ENCODE measurements around the gene KCMF1. TPM values are rescaled to one million over a fixed set of nuclear protein-coding genes. Genes with fewer than 3 reads are reported as not detected.

KCMF1 gene
- total RNA-seq, 6 donors from 2014 or later = 6.3 to 76.6 (median 47.8) TPM

DNA sequence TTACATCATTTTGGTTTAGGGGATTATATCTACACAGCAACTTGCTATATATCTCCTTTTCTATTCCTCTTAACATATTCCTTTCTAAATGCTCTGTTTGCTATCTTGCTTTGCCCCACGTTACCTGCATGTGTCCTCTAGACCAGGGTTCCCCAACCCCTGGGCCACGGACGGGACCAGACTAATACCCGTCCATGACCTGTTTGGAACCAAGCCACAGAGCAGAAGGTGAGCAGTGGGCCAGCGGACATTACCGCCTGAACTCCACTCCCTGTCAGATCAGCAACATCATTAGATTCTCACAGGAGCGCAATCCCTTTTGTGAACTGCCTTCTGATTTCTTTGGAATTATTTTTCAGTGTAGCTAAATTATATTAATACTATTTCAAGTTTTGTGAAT is 66.7 kb downstream of the KCMF1 start:
- ATAC-seq (ENCODE audit: low FRiP score in 2 of 2) (no peak), DNase-seq (no peak)
- H3K4me1 ChIP-seq = no peaks in the 10 kb centered on the region
- no peak overlapping the region for H3K27ac ChIP-seq
- H3K27me3 ChIP-seq = no peaks in the 10 kb centered on the region
- TF ChIP-seq POLR2AphosphoS5 (IDR thresholded peaks at IDR 0.05) = no peak
- no peak for TF ChIP-seq CTCF (IDR thresholded peaks at IDR 0.05)
- no peak for TF ChIP-seq POLR2A (IDR thresholded peaks at IDR 0.05)
- TF ChIP-seq EP300 (IDR thresholded peaks at IDR 0.05) = no peak
- no peaks in the 10 kb centered on the region for H3K9me3 ChIP-seq
- H3K4me3 ChIP-seq = no peak overlapping the region
- H3K36me3 ChIP-seq = peaks cover 8 to 51% (median 13%) of the 10 kb centered on the region in 4 donors
- WGBS, 2 donors = 96 to 97% methylated on average over 7 of the region's 7 CpGs

DNA sequence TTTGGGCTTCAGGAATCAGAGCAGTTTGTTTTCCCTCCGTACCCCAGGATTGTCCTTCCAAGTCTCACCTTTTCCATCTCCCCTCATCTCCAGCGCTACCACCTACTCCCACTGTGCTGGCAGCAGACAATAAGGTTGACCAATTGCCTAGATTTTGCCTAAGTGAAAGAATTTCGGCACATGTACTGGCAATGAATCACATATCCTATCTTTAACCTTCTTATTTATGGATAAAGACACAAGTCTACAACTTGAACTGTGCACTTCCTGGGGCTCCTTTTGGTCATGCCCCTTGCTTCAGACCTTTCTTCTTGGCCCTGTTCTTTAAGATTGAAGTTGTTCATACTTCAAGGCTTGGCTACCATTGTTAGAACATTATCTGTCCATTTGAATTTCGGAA is 71.4 kb downstream of the KCMF1 start:
- Histone ChIP-seq H3K4me1 (no peaks in the 10 kb centered on the region), H3K27ac (no peak overlapping the region), H3K36me3 (peaks cover 7 to 59% (median 30%) of the 10 kb centered on the region in 4 donors), H3K9me3 (no peaks in the 10 kb centered on the region), H3K4me3 (no peak overlapping the region), H3K27me3 (no peaks in the 10 kb centered on the region)
- no peak for ATAC-seq (ENCODE audit: low FRiP score in 2 of 2)
- DNase-seq = no peak
- TF ChIP-seq EP300 (IDR thresholded peaks at IDR 0.05) (no peak), POLR2AphosphoS5 (IDR thresholded peaks at IDR 0.05) (no peak), POLR2A (IDR thresholded peaks at IDR 0.05) (no peak), CTCF (IDR thresholded peaks at IDR 0.05) (no peak)
- WGBS, 2 donors = 97 to 98% methylated on average over 4 of the region's 4 CpGs

- TF ChIP-seq POLR2A (IDR thresholded peaks at IDR 0.05) (no peak), CTCF (IDR thresholded peaks at IDR 0.05) (no peak), POLR2AphosphoS5 (IDR thresholded peaks at IDR 0.05) (no peak), EP300 (IDR thresholded peaks at IDR 0.05) (no peak)
- Histone ChIP-seq H3K27ac (no peak overlapping the region), H3K36me3 (peaks cover 19 to 89% (median 47%) of the 10 kb centered on the region in 4 donors), H3K9me3 (no peaks in the 10 kb centered on the region), H3K27me3 (no peaks in the 10 kb centered on the region), H3K4me1 (no peaks in the 10 kb centered on the region), H3K4me3 (no peak overlapping the region)
- no peak for DNase-seq
- 92 to 100% methylated on average over 3 of the region's 3 CpGs for WGBS, 2 donors
- ATAC-seq (ENCODE audit: low FRiP score in 2 of 2) = no peak
Observed at GRCh38 chr2:85048534-85048933, 77.6 kb downstream of the KCMF1 start.

GRCh38 chr2:85049236-85049635 is 78.3 kb downstream of the KCMF1 start:
- Histone ChIP-seq H3K27me3 (no peaks in the 10 kb centered on the region), H3K9me3 (no peaks in the 10 kb centered on the region), H3K4me1 (no peaks in the 10 kb centered on the region), H3K27ac (no peak overlapping the region), H3K4me3 (no peak overlapping the region), H3K36me3 (peaks cover 19 to 88% (median 50%) of the 10 kb centered on the region in 4 donors)
- TF ChIP-seq POLR2A (IDR thresholded peaks at IDR 0.05) = no peak
- no peak for ATAC-seq (ENCODE audit: low FRiP score in 2 of 2)
- whole genome bisulfite sequencing, 2 donors = 89 to 95% methylated on average over 10 of the region's 10 CpGs
- peak in 1 of 2 donors; percentile 37 for DNase-seq

- peaks cover 0 to 9% (median 4%) of the 10 kb centered on the region in 4 donors for H3K4me1 ChIP-seq
- DNase-seq (peak in 1 of 2 donors; percentile 29), ATAC-seq (ENCODE audit: low FRiP score in 2 of 2) (peak in 1 of 2 donors; percentile 72)
- no peak overlapping the region for H3K4me3 ChIP-seq
- TF ChIP-seq CTCF (IDR thresholded peaks at IDR 0.05) (no peak), POLR2AphosphoS5 (IDR thresholded peaks at IDR 0.05) (no peak), POLR2A (IDR thresholded peaks at IDR 0.05) (no peak), EP300 (IDR thresholded peaks at IDR 0.05) (no peak)
- no peak overlapping the region for H3K27ac ChIP-seq
- H3K9me3 ChIP-seq = no peaks in the 10 kb centered on the region
- WGBS, 2 donors = 81 to 86% methylated on average over 6 of the region's 6 CpGs
- H3K36me3 ChIP-seq = peaks cover 12 to 50% (median 30%) of the 10 kb centered on the region in 4 donors
- no peaks in the 10 kb centered on the region for H3K27me3 ChIP-seq
Observed at GRCh38 chr2:85053802-85054201, 82.8 kb downstream of the KCMF1 start.

Data from upper lobe of left lung (tissue), 6 donors.